ENCODE data around the gene RAB3IL1. TPM values are rescaled to one million over a fixed set of nuclear protein-coding genes. Genes with fewer than 3 reads are reported as not detected.

The RAB3IL1 gene
- total RNA-seq, 1 donor from 2014 or later, result not detected

GRCh38 chr11:61911128-61911700 lies 6.2 kb downstream of the RAB3IL1 start:
- H3K9me3 Mint-ChIP-seq, result no peaks in the 10 kb centered on the region
- H3K27ac Mint-ChIP-seq, result no peak overlapping the region
- no peaks in the 10 kb centered on the region for H3K4me1 Mint-ChIP-seq (ENCODE audit: low read depth)
- no peak for DNase-seq (ENCODE audit: low spot score)
- intact Hi-C loops (cut with micrococcal nuclease), result no loop called here
- no peaks in the 10 kb centered on the region for H3K36me3 Mint-ChIP-seq (ENCODE audit: low read depth)
- peaks cover 13% of the 10 kb centered on the region for H3K27me3 Mint-ChIP-seq (ENCODE audit: low read depth)
- no peak overlapping the region for H3K4me3 Mint-ChIP-seq (ENCODE audit: low read depth)

GRCh38 chr11:61910187-61911127 lies 6.9 kb downstream of the RAB3IL1 start:
- H3K9me3 Mint-ChIP-seq, result no peaks in the 10 kb centered on the region
- H3K27me3 Mint-ChIP-seq (ENCODE audit: low read depth), result peaks cover 10% of the 10 kb centered on the region
- intact Hi-C loops (cut with micrococcal nuclease), result no loop called here
- H3K36me3 Mint-ChIP-seq (ENCODE audit: low read depth), result no peaks in the 10 kb centered on the region
- no peak for DNase-seq (ENCODE audit: low spot score)
- H3K4me3 Mint-ChIP-seq (ENCODE audit: low read depth), result no peak overlapping the region
- no peaks in the 10 kb centered on the region for H3K4me1 Mint-ChIP-seq (ENCODE audit: low read depth)
- H3K27ac Mint-ChIP-seq, result no peak overlapping the region

GRCh38 chr11:61908730-61909316 lies 8.5 kb downstream of the RAB3IL1 start:
- Mint-ChIP-seq H3K27me3 (ENCODE audit: low read depth) (no peaks in the 10 kb centered on the region), H3K9me3 (no peaks in the 10 kb centered on the region), H3K36me3 (ENCODE audit: low read depth) (no peaks in the 10 kb centered on the region), H3K27ac (no peak overlapping the region), H3K4me1 (ENCODE audit: low read depth) (no peaks in the 10 kb centered on the region), H3K4me3 (ENCODE audit: low read depth) (no peak overlapping the region)
- intact Hi-C loops (cut with micrococcal nuclease), result no loop called here
- DNase-seq (ENCODE audit: low spot score), result no peak

GRCh38 chr11:61907871-61908729 lies 9.3 kb downstream of the RAB3IL1 start:
- no peak for DNase-seq (ENCODE audit: low spot score)
- H3K4me3 Mint-ChIP-seq (ENCODE audit: low read depth), result no peak overlapping the region
- no peaks in the 10 kb centered on the region for H3K36me3 Mint-ChIP-seq (ENCODE audit: low read depth)
- no peaks in the 10 kb centered on the region for H3K9me3 Mint-ChIP-seq
- H3K4me1 Mint-ChIP-seq (ENCODE audit: low read depth), result no peaks in the 10 kb centered on the region
- H3K27me3 Mint-ChIP-seq (ENCODE audit: low read depth), result peaks cover 2% of the 10 kb centered on the region
- H3K27ac Mint-ChIP-seq, result no peak overlapping the region
- intact Hi-C loops (cut with micrococcal nuclease), result no loop called here

GRCh38 chr11:61907282-61907681 lies 10.1 kb downstream of the RAB3IL1 start:
- intact Hi-C loops (cut with micrococcal nuclease), result no loop called here
- H3K36me3 Mint-ChIP-seq (ENCODE audit: low read depth), result no peaks in the 10 kb centered on the region
- peaks cover 2% of the 10 kb centered on the region for H3K27me3 Mint-ChIP-seq (ENCODE audit: low read depth)
- no peak for DNase-seq (ENCODE audit: low spot score)
- H3K4me1 Mint-ChIP-seq (ENCODE audit: low read depth), result no peaks in the 10 kb centered on the region
- no peak overlapping the region for H3K27ac Mint-ChIP-seq
- no peak overlapping the region for H3K4me3 Mint-ChIP-seq (ENCODE audit: low read depth)
- no peaks in the 10 kb centered on the region for H3K9me3 Mint-ChIP-seq

GRCh38 chr11:61906522-61906909 lies 10.8 kb downstream of the RAB3IL1 start:
- no peak overlapping the region for H3K27ac Mint-ChIP-seq
- H3K4me1 Mint-ChIP-seq (ENCODE audit: low read depth), result no peaks in the 10 kb centered on the region
- no peaks in the 10 kb centered on the region for H3K36me3 Mint-ChIP-seq (ENCODE audit: low read depth)
- intact Hi-C loops (cut with micrococcal nuclease), result no loop called here
- no peak overlapping the region for H3K4me3 Mint-ChIP-seq (ENCODE audit: low read depth)
- DNase-seq (ENCODE audit: low spot score), result no peak
- peaks cover 2% of the 10 kb centered on the region for H3K27me3 Mint-ChIP-seq (ENCODE audit: low read depth)
- no peaks in the 10 kb centered on the region for H3K9me3 Mint-ChIP-seq

GRCh38 chr11:61905801-61906521 lies 11.4 kb downstream of the RAB3IL1 start:
- intact Hi-C loops (cut with micrococcal nuclease), result no loop called here
- DNase-seq (ENCODE audit: low spot score), result no peak

GRCh38 chr11:61905067-61905696 lies 12.2 kb downstream of the RAB3IL1 start:
- Mint-ChIP-seq H3K4me3 (ENCODE audit: low read depth) (no peak overlapping the region), H3K36me3 (ENCODE audit: low read depth) (no peaks in the 10 kb centered on the region), H3K9me3 (no peaks in the 10 kb centered on the region), H3K4me1 (ENCODE audit: low read depth) (no peaks in the 10 kb centered on the region), H3K27ac (no peak overlapping the region), H3K27me3 (ENCODE audit: low read depth) (peaks cover 2% of the 10 kb centered on the region)
- no peak for DNase-seq (ENCODE audit: low spot score)
- intact Hi-C loops (cut with micrococcal nuclease), result no loop called here

More at GRCh38 chr11:61905801-61906521, 11.4 kb downstream of the RAB3IL1 start:
- no peaks in the 10 kb centered on the region for H3K36me3 Mint-ChIP-seq (ENCODE audit: low read depth)
- no peaks in the 10 kb centered on the region for H3K9me3 Mint-ChIP-seq
- H3K4me1 Mint-ChIP-seq (ENCODE audit: low read depth), result no peaks in the 10 kb centered on the region
- peaks cover 2% of the 10 kb centered on the region for H3K27me3 Mint-ChIP-seq (ENCODE audit: low read depth)
- no peak overlapping the region for H3K4me3 Mint-ChIP-seq (ENCODE audit: low read depth)
- no peak overlapping the region for H3K27ac Mint-ChIP-seq

GRCh38 chr11:61904539-61905048 lies 12.8 kb downstream of the RAB3IL1 start:
- no peak for DNase-seq (ENCODE audit: low spot score)
- peaks cover 2% of the 10 kb centered on the region for H3K27me3 Mint-ChIP-seq (ENCODE audit: low read depth)
- H3K9me3 Mint-ChIP-seq, result no peaks in the 10 kb centered on the region
- intact Hi-C loops (cut with micrococcal nuclease), result no loop called here
- H3K4me1 Mint-ChIP-seq (ENCODE audit: low read depth), result no peaks in the 10 kb centered on the region
- H3K4me3 Mint-ChIP-seq (ENCODE audit: low read depth), result no peak overlapping the region
- H3K36me3 Mint-ChIP-seq (ENCODE audit: low read depth), result no peaks in the 10 kb centered on the region
- no peak overlapping the region for H3K27ac Mint-ChIP-seq

- no peak for DNase-seq (ENCODE audit: low spot score)
- H3K4me1 Mint-ChIP-seq (ENCODE audit: low read depth), result peaks cover 5% of the 10 kb centered on the region
- intact Hi-C loops (cut with micrococcal nuclease), result no loop called here
- no peak overlapping the region for H3K4me3 Mint-ChIP-seq (ENCODE audit: low read depth)
- H3K27ac Mint-ChIP-seq, result no peak overlapping the region
- H3K36me3 Mint-ChIP-seq (ENCODE audit: low read depth), result no peaks in the 10 kb centered on the region
- H3K9me3 Mint-ChIP-seq, result no peaks in the 10 kb centered on the region
- H3K27me3 Mint-ChIP-seq (ENCODE audit: low read depth), result peaks cover 2% of the 10 kb centered on the region
Observed at GRCh38 chr11:61903845-61904244, 13.5 kb downstream of the RAB3IL1 start.

- H3K36me3 Mint-ChIP-seq (ENCODE audit: low read depth), result no peaks in the 10 kb centered on the region
- DNase-seq (ENCODE audit: low spot score), result no peak
- intact Hi-C loops (cut with micrococcal nuclease), result no loop called here
- H3K9me3 Mint-ChIP-seq, result no peaks in the 10 kb centered on the region
- peaks cover 2% of the 10 kb centered on the region for H3K27me3 Mint-ChIP-seq (ENCODE audit: low read depth)
- no peak overlapping the region for H3K4me3 Mint-ChIP-seq (ENCODE audit: low read depth)
- peaks cover 5% of the 10 kb centered on the region for H3K4me1 Mint-ChIP-seq (ENCODE audit: low read depth)
- H3K27ac Mint-ChIP-seq, result no peak overlapping the region
Observed at GRCh38 chr11:61902313-61902712, 15.1 kb downstream of the RAB3IL1 start.

Data from activated T-helper 2 cell treated with anti-CD3 and anti-CD28 coated beads, Interferon-gamma antibody, Interleukin-2, Interleukin-4, amounts not matched to agents 10 μg/mL and 5 μg/mL and 100 μg/mL, durations not matched to agents 14 hours and 24 hours and 36 hours (primary cell).